Uterus (tissue), 4 donors: Measurements from ENCODE around the gene KLF15. TPM values are rescaled to one million over a fixed set of nuclear protein-coding genes. Genes with fewer than 3 reads are reported as not detected.

ENCODE experiments used
- DNase-seq, 2 donors: peaks; one replicate each; pipeline ENCODE4 v3.0.0-alpha.2; 2019 to 2020
- H3K27ac ChIP-seq, 2 donors: fragments of 200-600 bp; sonication (generic); 1 replicate in 1 of 2; 2 replicates in 1 of 2; pipeline ENCODE4 v1.5.1; 2016 to 2018
- H3K27me3 ChIP-seq, 2 donors: fragments of 200-600 bp; sonication (generic); one replicate each; pipeline ENCODE4 v1.5.1; 2018 to 2019; ENCODE audit warnings: control low read depth in 1 of 2
- H3K36me3 ChIP-seq, 2 donors: fragments of 200-600 bp; sonication (generic); one replicate each; pipeline ENCODE4 v1.5.1; 2019; ENCODE audit warnings: control low read depth in 1 of 2
- H3K4me1 ChIP-seq, 2 donors: fragments of 200-600 bp; sonication (generic); one replicate each; pipeline ENCODE4 v1.5.1; 2018 to 2019; ENCODE audit warnings: control low read depth in 1 of 2
- H3K4me3 ChIP-seq, 2 donors: fragments of 200-600 bp; sonication (generic); 1 replicate in 1 of 2; 2 replicates in 1 of 2; pipeline ENCODE4 v1.5.1; 2018 to 2019; ENCODE audit warnings: mild to moderate bottlenecking in 1 of 2
- H3K9me3 ChIP-seq, 2 donors: fragments of 200-600 bp; sonication (generic); one replicate each; pipeline ENCODE4 v1.5.1; 2019; ENCODE audit warnings: control low read depth in 1 of 2
- CTCF ChIP-seq, 4 experiments: fragments of 200-600 bp in 2 of 4; fragments of 450-650 bp in 2 of 4; sonication (generic) in 2 of 4; IDR thresholded peaks; one replicate each; pipeline ENCODE4 v1.5.1; 2016 to 2019; ENCODE audit warnings: antibody characterized with exemption in 4 of 4, mild to moderate bottlenecking in 2 of 4, moderate library complexity in 1 of 4
- POLR2A ChIP-seq, 2 donors: fragments of 450-650 bp; IDR thresholded peaks; one replicate each; pipeline ENCODE4 v1.6.1; 2016; ENCODE audit warnings: antibody characterized with exemption in 2 of 2, mild to moderate bottlenecking in 1 of 2, moderate library complexity in 1 of 2
- intact Hi-C: fragments of 100-400 bp; cut with DNase I; formaldehyde crosslinking; loops from one replicate; pipeline ENCODE4 v1.15.1; 2023; ENCODE audit warnings: low total_unique reads
- total RNA-seq, 4 donors: library from RNA; depleted of rRNA in 3 of 4; stranded (reverse); fragments of >200 nt in 3 of 4; gene quantifications; one replicate each; pipeline versions ENCODE4 v1.1.0 to v1.2.4, GENCODE V29; 2014 to 2023
- donor health status: DM: yes; HTN: yes; CAD: no.

Gene KLF15
- total RNA-seq, 4 donors from 2014 or later, result 1.9 to 23.4 (median 18.2) TPM

GRCh38 chr3:126378341-126378751 lies 21.1 kb upstream of the KLF15 start:
- TF ChIP-seq POLR2A (IDR thresholded peaks at IDR 0.05) (no peak), CTCF (IDR thresholded peaks at IDR 0.05) (no peak)
- no peak overlapping the region for H3K4me3 ChIP-seq
- H3K27me3 ChIP-seq, result no peaks in the 10 kb centered on the region
- H3K9me3 ChIP-seq, result no peaks in the 10 kb centered on the region
- intact Hi-C loops, result no loop called here
- no peaks in the 10 kb centered on the region for H3K36me3 ChIP-seq
- no peak overlapping the region for H3K27ac ChIP-seq
- DNase-seq, result no peak
- peaks cover 0 to 3% of the 10 kb centered on the region in 2 donors for H3K4me1 ChIP-seq

GRCh38 chr3:126377211-126377610 lies 20.0 kb upstream of the KLF15 start:
- no peaks in the 10 kb centered on the region for H3K36me3 ChIP-seq
- no peak overlapping the region for H3K27ac ChIP-seq
- H3K4me1 ChIP-seq, result peaks cover 0 to 3% of the 10 kb centered on the region in 2 donors
- no peak for DNase-seq
- TF ChIP-seq CTCF (IDR thresholded peaks at IDR 0.05) (no peak), POLR2A (IDR thresholded peaks at IDR 0.05) (no peak)
- no peak overlapping the region for H3K4me3 ChIP-seq
- intact Hi-C loops, result no loop called here
- no peaks in the 10 kb centered on the region for H3K27me3 ChIP-seq
- no peaks in the 10 kb centered on the region for H3K9me3 ChIP-seq

- Histone ChIP-seq H3K36me3 (no peaks in the 10 kb centered on the region), H3K27me3 (no peaks in the 10 kb centered on the region), H3K4me3 (no peak overlapping the region), H3K4me1 (peaks cover 0 to 3% of the 10 kb centered on the region in 2 donors), H3K9me3 (no peaks in the 10 kb centered on the region), H3K27ac (peak overlapping the region in 1 of 2 donors; percentile 9)
- no peak for DNase-seq
- TF ChIP-seq POLR2A (IDR thresholded peaks at IDR 0.05) (no peak), CTCF (IDR thresholded peaks at IDR 0.05) (no peak)
- intact Hi-C loops, result no loop called here
These were observed 19.2 kb upstream of the KLF15 start for GRCh38 chr3:126376444-126376843.

- no peak for DNase-seq
- Histone ChIP-seq H3K4me3 (no peak overlapping the region), H3K27me3 (no peaks in the 10 kb centered on the region), H3K27ac (peak overlapping the region in 1 of 2 donors; percentile 9), H3K36me3 (no peaks in the 10 kb centered on the region), H3K4me1 (peaks cover 0 to 3% of the 10 kb centered on the region in 2 donors), H3K9me3 (no peaks in the 10 kb centered on the region)
- intact Hi-C loops, result no loop called here
- no peak for TF ChIP-seq CTCF (IDR thresholded peaks at IDR 0.05)
- no peak for TF ChIP-seq POLR2A (IDR thresholded peaks at IDR 0.05)
These were observed 18.7 kb upstream of the KLF15 start for GRCh38 chr3:126375835-126376331.

- H3K27me3 ChIP-seq, result no peaks in the 10 kb centered on the region
- no peak overlapping the region for H3K4me3 ChIP-seq
- peaks cover 0 to 3% of the 10 kb centered on the region in 2 donors for H3K4me1 ChIP-seq
- no peaks in the 10 kb centered on the region for H3K36me3 ChIP-seq
- H3K9me3 ChIP-seq, result no peaks in the 10 kb centered on the region
- DNase-seq, result no peak
- TF ChIP-seq CTCF (IDR thresholded peaks at IDR 0.05) (no peak), POLR2A (IDR thresholded peaks at IDR 0.05) (no peak)
- no peak overlapping the region for H3K27ac ChIP-seq
- intact Hi-C loops, result no loop called here
These were observed 16.7 kb upstream of the KLF15 start for GRCh38 chr3:126373682-126374601.
